Measurements from ENCODE around the gene OPCML.

Gene OPCML

GRCh38 chr11:132549561-132549960 is 982.7 kb downstream of the OPCML start:
- DNase-seq (ENCODE audit: low spot score) = no peak

GRCh38 chr11:132549001-132549400 is 983.3 kb downstream of the OPCML start:
- no peak for DNase-seq (ENCODE audit: low spot score)

GRCh38 chr11:132544007-132544406 is 988.3 kb downstream of the OPCML start:
- no peak for DNase-seq (ENCODE audit: low spot score)

GRCh38 chr11:132541794-132542193 is 990.5 kb downstream of the OPCML start:
- DNase-seq (ENCODE audit: low spot score) = no peak

GRCh38 chr11:132540581-132540980 is 991.7 kb downstream of the OPCML start:
- no peak for DNase-seq (ENCODE audit: low spot score)

- DNase-seq (ENCODE audit: low spot score) = no peak
Measured at GRCh38 chr11:132539590-132540368, 992.5 kb downstream of the OPCML start.

GRCh38 chr11:132538642-132539041 is 993.7 kb downstream of the OPCML start:
- no peak for DNase-seq (ENCODE audit: low spot score)

GRCh38 chr11:132535830-132536229 is 996.5 kb downstream of the OPCML start:
- no peak for DNase-seq (ENCODE audit: low spot score)

DNA sequence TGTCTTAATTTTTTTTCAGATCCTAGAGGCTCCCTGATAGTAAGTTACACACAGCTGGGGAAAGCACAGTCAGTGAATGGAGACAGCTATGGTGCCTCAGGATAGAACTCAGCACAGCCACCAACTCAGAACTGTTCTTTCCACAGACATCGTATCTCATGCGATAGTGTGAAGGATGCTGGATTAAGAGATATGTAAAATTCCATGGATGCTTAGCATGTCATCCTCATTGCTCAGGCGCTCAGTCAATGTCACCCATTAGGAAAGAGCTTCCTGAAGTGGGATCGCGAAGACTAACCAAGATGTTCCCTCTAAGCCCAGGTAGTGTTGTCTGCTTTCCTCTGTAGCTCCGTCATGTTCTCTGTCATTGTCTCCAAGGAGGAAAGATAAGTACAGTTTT is 1000.4 kb downstream of the OPCML start:
- DNase-seq (ENCODE audit: low spot score) = no peak

- no peak for DNase-seq (ENCODE audit: low spot score)
Measured at GRCh38 chr11:132528181-132528580, 1004.1 kb downstream of the OPCML start.

DNA sequence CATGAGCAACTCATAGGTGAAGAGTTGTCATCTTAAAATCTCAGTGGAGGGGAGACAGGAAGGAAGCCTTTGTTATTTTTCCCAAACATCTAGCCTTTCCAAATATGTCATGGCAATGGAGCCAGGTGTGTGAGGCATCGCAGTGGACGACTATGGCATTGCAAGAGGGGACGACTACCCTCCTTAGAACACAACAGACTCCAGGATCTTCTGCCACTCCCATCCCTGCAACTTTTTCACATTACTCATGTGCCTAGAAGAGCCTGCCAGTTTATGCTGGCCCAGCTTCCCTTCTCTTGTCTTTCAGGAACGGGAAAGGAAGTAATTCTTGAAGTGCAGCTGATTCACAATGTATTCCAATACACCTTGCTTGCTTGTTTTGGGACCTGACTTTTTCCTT is 1008.4 kb downstream of the OPCML start:
- DNase-seq (ENCODE audit: low spot score) = no peak

DNA sequence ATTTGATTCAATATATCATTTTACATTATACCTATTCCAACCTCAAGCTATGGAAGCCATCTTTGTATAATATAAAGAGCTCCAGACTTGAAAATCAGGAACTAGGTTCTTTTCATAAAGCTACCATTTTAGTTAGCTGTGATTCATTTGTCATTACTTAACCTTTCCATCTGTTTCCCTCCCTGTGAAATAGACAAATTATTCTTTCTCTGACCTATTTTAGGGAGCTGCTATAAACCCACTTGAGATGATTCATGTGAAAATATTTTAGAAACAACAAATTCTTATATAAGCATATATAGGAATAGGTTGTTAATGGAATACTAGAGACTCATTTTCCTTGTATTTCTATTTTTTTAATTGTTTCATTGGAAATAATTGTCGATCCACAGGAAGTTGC is 1012.1 kb downstream of the OPCML start:
- DNase-seq (ENCODE audit: low spot score) = no peak

DNA sequence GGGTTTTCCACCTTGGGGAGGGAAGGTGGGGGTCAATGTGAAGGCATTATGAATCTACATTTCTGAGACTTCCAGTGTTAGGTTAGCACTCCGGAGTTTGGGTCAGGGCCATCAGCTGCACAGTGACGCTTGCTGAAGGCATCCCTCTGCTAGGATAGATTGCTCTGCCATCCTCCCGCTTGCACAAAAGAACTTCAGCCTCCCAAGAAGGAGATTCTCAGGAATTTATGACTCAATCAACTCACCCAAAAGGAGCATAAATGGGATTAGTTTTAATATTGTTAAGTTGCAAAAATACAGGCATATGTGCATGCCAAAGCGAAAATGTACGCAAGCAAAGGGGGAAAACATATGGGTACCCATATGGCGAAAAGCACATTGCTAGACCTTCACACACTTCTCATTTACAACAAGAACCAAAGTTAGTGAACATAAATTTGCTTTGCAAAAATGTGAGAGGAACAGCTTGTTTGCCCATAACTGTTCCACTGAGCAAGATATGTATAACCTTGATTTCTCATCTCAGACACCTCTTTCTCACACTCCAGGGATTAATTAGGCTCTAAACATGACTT is 1013.0 kb downstream of the OPCML start:
- no peak for DNase-seq (ENCODE audit: low spot score)

DNA sequence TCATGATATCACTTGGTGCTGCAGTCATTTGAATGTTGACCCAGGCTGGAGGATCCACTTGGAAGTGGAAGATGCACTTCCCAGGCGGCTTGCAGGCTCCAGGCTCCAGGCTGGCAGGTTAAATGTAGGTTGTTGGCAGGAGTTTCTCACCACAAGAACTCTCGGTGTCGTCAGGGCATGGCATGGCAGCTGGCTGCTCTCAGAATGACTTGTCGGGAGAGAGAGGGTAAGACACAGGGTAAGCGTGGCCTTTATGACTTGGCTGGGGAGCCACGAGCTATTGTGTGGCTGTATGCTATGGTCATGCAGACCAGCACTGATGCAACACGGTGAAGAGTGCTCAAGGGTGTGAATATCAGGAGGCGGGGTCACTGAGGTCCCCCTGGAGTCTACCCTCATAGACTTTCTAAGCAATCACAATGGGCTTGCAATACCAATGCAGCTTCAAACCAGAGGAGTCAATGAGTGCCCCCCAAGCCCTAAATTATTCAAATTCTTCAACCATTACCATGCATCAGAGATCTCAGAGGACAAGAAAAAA is 1027.7 kb downstream of the OPCML start:
- no peak for DNase-seq (ENCODE audit: low spot score)

DNA sequence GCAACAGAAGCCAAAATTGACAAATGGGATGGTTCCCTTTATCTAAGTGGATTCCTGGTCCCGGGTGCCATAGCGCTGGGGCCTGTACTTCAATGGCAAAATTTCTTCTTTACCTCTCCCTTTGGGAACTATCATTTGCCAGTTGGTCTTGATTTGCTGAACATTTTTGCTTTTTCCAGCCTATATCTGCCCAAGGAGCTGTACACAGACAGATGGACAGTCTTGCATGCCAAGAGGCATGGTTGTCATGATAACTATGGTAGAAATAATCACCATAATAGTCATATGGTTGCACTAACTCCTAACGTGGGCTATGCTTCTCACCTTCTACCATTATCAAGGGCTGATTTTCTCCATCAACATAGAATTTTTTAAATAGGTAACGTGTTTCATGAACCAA is 1030.9 kb downstream of the OPCML start:
- no peak for DNase-seq (ENCODE audit: low spot score)

GRCh38 chr11:132499661-132500060 is 1032.6 kb downstream of the OPCML start:
- no peak for DNase-seq (ENCODE audit: low spot score)

- DNase-seq (ENCODE audit: low spot score) = no peak
Measured at GRCh38 chr11:132496341-132496740, 1036.0 kb downstream of the OPCML start.

- DNase-seq (ENCODE audit: low spot score) = no peak
Measured at GRCh38 chr11:132493801-132494200, 1038.5 kb downstream of the OPCML start.

- no peak for DNase-seq (ENCODE audit: low spot score)
Measured at GRCh38 chr11:132490978-132491377, 1041.3 kb downstream of the OPCML start.

GRCh38 chr11:132486060-132486459 is 1046.2 kb downstream of the OPCML start:
- no peak for DNase-seq (ENCODE audit: low spot score)

GRCh38 chr11:132475026-132475425 is 1057.3 kb downstream of the OPCML start:
- DNase-seq (ENCODE audit: low spot score) = no peak

DNA sequence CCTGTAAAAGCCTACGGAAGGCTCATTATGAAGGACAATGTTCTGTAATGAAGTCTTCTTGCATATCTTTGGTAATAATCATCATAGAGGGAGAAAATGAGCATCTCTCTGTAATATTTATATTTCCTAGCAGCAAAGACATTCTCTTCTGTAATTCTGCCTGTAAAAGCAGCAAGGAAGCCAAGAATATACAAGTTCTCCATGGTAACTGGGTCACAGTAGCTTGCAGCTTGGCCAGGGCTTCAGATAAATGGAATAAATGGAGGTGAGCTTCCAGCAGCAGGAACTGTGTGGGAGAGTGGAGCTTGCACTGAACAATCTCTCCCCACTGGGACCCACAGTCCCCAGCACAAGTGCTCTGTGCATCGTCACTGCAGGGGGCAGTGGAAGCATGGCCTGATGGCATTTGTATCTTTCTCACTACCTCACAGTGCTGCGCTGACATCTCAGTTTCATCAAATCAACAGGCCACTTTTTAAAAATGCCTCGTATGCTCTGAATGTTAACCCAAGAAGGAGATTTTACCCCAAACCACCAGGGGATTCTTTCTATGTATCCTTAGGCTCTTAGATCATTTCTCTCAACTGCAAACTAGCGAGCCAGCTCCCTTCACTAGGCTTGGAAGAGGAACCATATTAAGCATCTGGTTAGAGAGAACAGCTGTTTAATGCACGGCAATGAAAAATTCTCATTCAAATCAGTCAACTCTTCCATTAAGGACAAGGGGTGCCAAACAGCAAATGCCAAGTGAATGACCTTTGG is 1059.7 kb downstream of the OPCML start:
- no peak for DNase-seq (ENCODE audit: low spot score)

DNA sequence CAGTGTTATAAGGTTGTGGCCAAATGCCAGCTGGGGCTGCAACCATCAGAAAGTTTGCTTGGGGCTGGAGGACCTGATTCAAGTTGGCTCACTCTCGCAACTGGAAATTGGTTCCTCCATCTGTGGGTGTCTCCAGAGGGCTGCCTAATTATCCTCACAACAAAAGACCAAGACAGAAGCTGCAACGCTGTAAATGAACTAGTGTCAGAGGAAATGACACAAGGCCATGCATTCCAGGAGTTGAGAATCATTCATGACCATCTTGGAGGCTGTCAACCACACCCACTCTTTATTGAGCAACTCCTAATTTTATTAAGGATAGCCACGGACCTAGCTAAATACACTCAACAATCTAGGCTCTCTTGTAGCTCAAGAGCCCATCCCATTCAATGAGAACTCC is 1060.8 kb downstream of the OPCML start:
- no peak for DNase-seq (ENCODE audit: low spot score)

All from HuH-7 (cell line).